ENCODE results near the gene MTERF2.

DNA sequence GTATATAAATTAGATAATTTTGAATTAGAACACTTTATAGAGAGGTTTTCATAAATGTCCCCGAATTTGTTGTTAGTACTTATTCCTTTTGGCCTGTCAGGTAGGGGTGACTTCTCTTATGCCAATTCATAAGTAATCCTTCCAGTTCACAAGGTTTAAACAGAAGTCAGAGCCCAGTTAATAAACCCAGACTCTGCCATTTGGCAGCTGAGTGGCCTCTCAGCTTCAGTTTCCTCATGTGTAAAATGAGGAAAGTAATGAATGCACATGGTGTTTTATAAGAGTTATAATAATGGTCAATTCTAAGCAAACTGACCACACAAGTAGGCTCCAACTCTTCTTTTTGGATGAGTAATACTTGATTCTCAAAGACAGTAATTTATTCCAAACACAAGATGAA, 10.3 kb downstream of the MTERF2 start:
- TF ChIP-seq CTCF (conservative IDR thresholded peaks at IDR 0.05 in 1 of 2, IDR thresholded peaks at IDR 0.05 in 1 of 2; ENCODE audit: low read depth in 1 of 2, low read length in 2 of 2) (no peak), EZH2 (IDR thresholded peaks at IDR 0.05; ENCODE audit: low read length, missing control alignments) (no peak)
